ENCODE data around the gene LRWD1. TPM values are rescaled to one million over a fixed set of nuclear protein-coding genes. Genes with fewer than 3 reads are reported as not detected.

The LRWD1 gene
- total and polyA plus RNA-seq, 2 of the 13 experiments (the other 11 are each of a cell fraction or from before 2014, with no cell fraction given), result 8.5 to 16.3 TPM

DNA sequence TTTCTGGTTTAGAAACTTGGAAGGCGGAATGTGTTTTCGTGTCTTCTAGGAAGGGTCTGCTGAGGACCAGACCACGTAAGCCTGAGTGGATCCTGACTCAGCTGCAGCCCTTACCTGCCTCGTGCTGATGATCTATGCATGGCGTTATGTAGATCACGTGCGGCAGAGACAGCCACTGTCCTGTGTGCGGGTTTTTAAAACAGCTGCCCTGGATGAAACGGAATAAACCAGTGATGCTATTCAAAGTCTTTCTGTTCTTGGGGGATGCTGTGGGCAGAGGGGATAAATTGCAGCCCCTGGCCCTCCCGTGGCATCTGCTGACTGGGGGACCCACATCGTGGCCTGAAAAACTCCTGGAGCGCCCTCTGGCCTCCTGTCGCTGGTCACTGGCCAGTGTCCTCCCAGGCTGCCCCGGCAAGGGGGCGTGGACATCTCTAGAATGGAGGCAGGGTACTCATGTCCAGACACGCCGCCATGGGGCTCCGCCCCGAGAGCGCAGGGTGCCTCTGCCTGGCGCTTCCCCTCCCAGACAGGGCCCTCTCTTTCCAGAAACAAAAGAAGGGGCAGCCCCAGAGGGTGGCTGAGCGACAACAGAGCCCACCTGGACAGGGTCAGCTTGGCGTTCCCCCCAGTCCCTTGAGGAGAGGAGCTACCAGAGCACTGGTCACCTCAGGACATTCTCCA, 13.3 kb upstream of the LRWD1 start (continued):
- TF ChIP-seq NCOA1 (CRISPR knock-in tag; IDR thresholded peaks at IDR 0.05) (no peak), ZNF296 (CRISPR knock-in tag; conservative IDR thresholded peaks at IDR 0.05) (peak; percentile 94; the same call in 1 of the 2 replicates), TBX2 (CRISPR knock-in tag; IDR thresholded peaks at IDR 0.05; ENCODE audit: borderline replicate concordance) (0 out of 2 replicates have a peak, but pooled peaks have one; percentile 45), ZBTB25 (CRISPR knock-in tag; IDR thresholded peaks at IDR 0.05) (0 out of 2 replicates have a peak, but pooled peaks have one; percentile 31), ZBTB38 (CRISPR knock-in tag; IDR thresholded peaks at IDR 0.05) (peak; percentile 34; the same call in 1 of the 2 replicates), ARNT2 (CRISPR knock-in tag; IDR thresholded peaks at IDR 0.05; ENCODE audit: low read depth) (peak; percentile 44; the same call in 1 of the 2 replicates), FOXJ3 (CRISPR knock-in tag; IDR thresholded peaks at IDR 0.05; ENCODE audit: borderline replicate concordance) (peak; percentile 42; the same call in 1 of the 2 replicates), TAF1 (CRISPR knock-in tag; IDR thresholded peaks at IDR 0.05) (peak; percentile 43; the same call in 1 of the 2 replicates), ZFYVE20 (CRISPR knock-in tag; IDR thresholded peaks at IDR 0.05; ENCODE audit: borderline replicate concordance, low read depth) (no peak), MAX (IDR thresholded peaks at IDR 0.05) (0 out of 2 replicates have a peak, but pooled peaks have one; percentile 48), ZNF781 (CRISPR knock-in tag; IDR thresholded peaks at IDR 0.05; ENCODE audit: borderline replicate concordance, not compliant biosample characterization) (peak; percentile 56), KAT8 (CRISPR knock-in tag; IDR thresholded peaks at IDR 0.05) (peak; percentile 51; the same call in 1 of the 2 replicates), ZNF556 (CRISPR knock-in tag; IDR thresholded peaks at IDR 0.05; ENCODE audit: borderline replicate concordance) (0 out of 2 replicates have a peak, but pooled peaks have one; percentile 11), HDAC1 (CRISPR knock-in tag; IDR thresholded peaks at IDR 0.05) (no peak), HOXA7 (CRISPR knock-in tag; IDR thresholded peaks at IDR 0.05) (no peak), SATB2 (CRISPR knock-in tag; IDR thresholded peaks at IDR 0.05) (no peak), ZNF775 (CRISPR knock-in tag; IDR thresholded peaks at IDR 0.05; ENCODE audit: borderline replicate concordance) (no peak), HDAC2 (CRISPR knock-in tag; IDR thresholded peaks at IDR 0.05) (peak; percentile 52; the same call in 1 of the 2 replicates), ZNF501 (CRISPR knock-in tag; IDR thresholded peaks at IDR 0.05) (peak; percentile 83), FOSL1 (CRISPR knock-in tag; IDR thresholded peaks at IDR 0.05; ENCODE audit: borderline replicate concordance) (no peak)
- TF ChIP-seq, protein P1, sequence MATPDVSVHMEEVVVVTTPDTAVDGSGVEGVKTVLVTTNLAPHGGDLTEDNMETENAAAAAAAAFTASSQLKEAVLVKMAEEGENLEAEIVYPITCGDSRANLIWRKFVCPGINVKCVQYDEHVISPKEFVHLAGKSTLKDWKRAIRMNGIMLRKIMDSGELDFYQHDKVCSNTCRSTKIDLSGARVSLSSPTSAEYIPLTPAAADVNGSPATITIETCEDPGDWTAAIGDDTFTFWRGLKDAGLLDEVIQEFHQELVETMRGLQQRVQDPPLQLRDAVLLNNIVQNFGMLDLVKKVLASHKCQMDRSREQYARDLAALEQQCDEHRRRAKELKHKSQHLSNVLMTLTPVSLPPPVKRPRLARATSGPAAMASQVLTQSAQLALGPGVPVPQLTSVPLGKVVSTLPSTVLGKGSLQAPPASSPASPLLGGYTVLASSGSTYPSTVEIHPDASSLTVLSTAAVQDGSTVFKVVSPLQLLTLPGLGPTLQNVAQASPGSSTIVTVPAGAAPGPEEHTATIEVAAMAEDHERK (CRISPR knock-in tag; IDR thresholded peaks at IDR 0.05; ENCODE audit: low read depth), result no peak
- TF ChIP-seq, protein P2, sequence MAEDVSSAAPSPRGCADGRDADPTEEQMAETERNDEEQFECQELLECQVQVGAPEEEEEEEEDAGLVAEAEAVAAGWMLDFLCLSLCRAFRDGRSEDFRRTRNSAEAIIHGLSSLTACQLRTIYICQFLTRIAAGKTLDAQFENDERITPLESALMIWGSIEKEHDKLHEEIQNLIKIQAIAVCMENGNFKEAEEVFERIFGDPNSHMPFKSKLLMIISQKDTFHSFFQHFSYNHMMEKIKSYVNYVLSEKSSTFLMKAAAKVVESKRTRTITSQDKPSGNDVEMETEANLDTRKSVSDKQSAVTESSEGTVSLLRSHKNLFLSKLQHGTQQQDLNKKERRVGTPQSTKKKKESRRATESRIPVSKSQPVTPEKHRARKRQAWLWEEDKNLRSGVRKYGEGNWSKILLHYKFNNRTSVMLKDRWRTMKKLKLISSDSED (CRISPR knock-in tag; IDR thresholded peaks at IDR 0.05), result no peak
